Cardiac septum (tissue), 1 donor: Measurements from ENCODE around the gene SLC5A4. TPM values are rescaled to one million over a fixed set of nuclear protein-coding genes. Genes with fewer than 3 reads are reported as not detected.
"Not testable (repeated sequence)": the region's sequence is repeated elsewhere in the genome, so short reads cannot be mapped to it uniquely, and the experiment has no call there.

Experiments used
- DNase-seq: peaks from one replicate; pipeline ENCODE4 v3.0.0-alpha.2; 2020; ENCODE audit warnings: low spot score
- intact Hi-C: fragments of 100-400 bp; cut with DNase I; formaldehyde crosslinking; loops from one replicate; pipeline ENCODE4 v1.14.0; 2022
- total RNA-seq: library from RNA; stranded (reverse); fragmentation: NEBNext Ultra II Directional; extraction: Animal tissue kit (Norgen Biotek cat#: 25700); gene quantifications from one replicate; pipeline ENCODE4 v1.2.1, GENCODE V29; 2021
- donor health status: DM: no; HTN: no; CAD: no.

Gene SLC5A4
- total RNA-seq, 1 donor from 2014 or later, result 0.19 TPM

- no peak for DNase-seq
- intact Hi-C loops, result loop anchor here (5.0 kb wide), 1 partner anchor 226 kb away; no protein-coding TSS in a partner anchor
These were observed 51.7 kb downstream of the SLC5A4 start for GRCh38 chr22:32203181-32204039.

- intact Hi-C loops, result loop anchor here (5.0 kb wide), 1 partner anchor 225 kb away; no protein-coding TSS in a partner anchor
- DNase-seq, result no peak
These were observed 52.5 kb downstream of the SLC5A4 start for GRCh38 chr22:32202539-32203180.

GRCh38 chr22:32202161-32202538 is 53.0 kb downstream of the SLC5A4 start:
- intact Hi-C loops, result loop anchor here (5.0 kb wide), 1 partner anchor 225 kb away; no protein-coding TSS in a partner anchor
- DNase-seq, result no peak

- intact Hi-C loops, result loop anchor here (5.0 kb wide), 1 partner anchor 223 kb away; no protein-coding TSS in a partner anchor
- DNase-seq, result no peak
These were observed 54.4 kb downstream of the SLC5A4 start for GRCh38 chr22:32200752-32201151.

GRCh38 chr22:32199961-32200360 is 55.2 kb downstream of the SLC5A4 start:
- intact Hi-C loops, result loop anchor here (5.0 kb wide), 1 partner anchor 223 kb away; no protein-coding TSS in a partner anchor
- DNase-seq, result no peak

GRCh38 chr22:32199341-32199740 is 55.8 kb downstream of the SLC5A4 start:
- no peak for DNase-seq
- intact Hi-C loops, result no loop called here

GRCh38 chr22:32197553-32198226 is 57.5 kb downstream of the SLC5A4 start:
- intact Hi-C loops, DNase-seq: not testable (repeated sequence)

- intact Hi-C loops, DNase-seq: not testable (repeated sequence)
These were observed 59.2 kb downstream of the SLC5A4 start for GRCh38 chr22:32195900-32196299.

- peak; percentile 33 for DNase-seq
- intact Hi-C loops, result not testable (repeated sequence)
These were observed 61.8 kb downstream of the SLC5A4 start for GRCh38 chr22:32193346-32193745.

- intact Hi-C loops, result not testable (repeated sequence)
- DNase-seq, result peak; percentile 53
These were observed 64.1 kb downstream of the SLC5A4 start for GRCh38 chr22:32191021-32191420.

GRCh38 chr22:32185821-32186220 is 69.3 kb downstream of the SLC5A4 start:
- intact Hi-C loops, result no loop called here
- peak; percentile 69 for DNase-seq

GRCh38 chr22:32183625-32184024 is 71.5 kb downstream of the SLC5A4 start:
- DNase-seq, result no peak
- intact Hi-C loops, result no loop called here

GRCh38 chr22:32181043-32181442 is 74.1 kb downstream of the SLC5A4 start:
- intact Hi-C loops, result no loop called here
- no peak for DNase-seq

- intact Hi-C loops, result no loop called here
These were observed 77.9 kb downstream of the SLC5A4 start for GRCh38 chr22:32177221-32177765.

GRCh38 chr22:32175683-32176644 is 79.2 kb downstream of the SLC5A4 start:
- no peak for DNase-seq
- intact Hi-C loops, result no loop called here

More at GRCh38 chr22:32177221-32177765, 77.9 kb downstream of the SLC5A4 start:
- DNase-seq, result no peak

- no peak for DNase-seq
- intact Hi-C loops, result no loop called here
These were observed 80.0 kb downstream of the SLC5A4 start for GRCh38 chr22:32175115-32175514.
